Stimulated activated naive CD4-positive, alpha-beta T cell treated with Interleukin-2 at 50 U/mL for 16 hours (primary cell): Measurements from ENCODE around the gene DTX1.
"Not testable (repeated sequence)": the region's sequence is repeated elsewhere in the genome, so short reads cannot be mapped to it uniquely, and the experiment has no call there.

Experiments used
- DNase-seq: peaks from one replicate; lab custom pipeline; 2025; lab: John Stamatoyannopoulos, UW

DTX1 gene

GRCh38 chr12:113137861-113138783, 81.6 kb downstream of the DTX1 start:
- no peak for DNase-seq

GRCh38 chr12:113138826-113139225, 82.3 kb downstream of the DTX1 start:
- no peak for DNase-seq

GRCh38 chr12:113140706-113141105, 84.2 kb downstream of the DTX1 start:
- no peak for DNase-seq

GRCh38 chr12:113141716-113142115, 85.2 kb downstream of the DTX1 start:
- DNase-seq = not testable (repeated sequence)

GRCh38 chr12:113142173-113142885, 85.8 kb downstream of the DTX1 start:
- no peak for DNase-seq

GRCh38 chr12:113142886-113143332, 86.4 kb downstream of the DTX1 start:
- DNase-seq = no peak

- DNase-seq = no peak
Measured at GRCh38 chr12:113143959-113144358, 87.4 kb downstream of the DTX1 start.

- DNase-seq = no peak
Measured at GRCh38 chr12:113144806-113145205, 88.3 kb downstream of the DTX1 start.

- DNase-seq = no peak
Measured at GRCh38 chr12:113145720-113146551, 89.4 kb downstream of the DTX1 start.

- no peak for DNase-seq
Measured at GRCh38 chr12:113146999-113147398, 90.5 kb downstream of the DTX1 start.
